SHP77 treated with DMSO at 0.1 percent for 48 hours (cell line): ENCODE results near the gene SCLY.
A peak's percentile ranks its signal among the peaks of the same experiment; 100 is the strongest.

Source experiments
- DNase-seq: peaks from one replicate; lab custom pipeline; 2025; lab: John Stamatoyannopoulos, UW

SCLY gene

DNA sequence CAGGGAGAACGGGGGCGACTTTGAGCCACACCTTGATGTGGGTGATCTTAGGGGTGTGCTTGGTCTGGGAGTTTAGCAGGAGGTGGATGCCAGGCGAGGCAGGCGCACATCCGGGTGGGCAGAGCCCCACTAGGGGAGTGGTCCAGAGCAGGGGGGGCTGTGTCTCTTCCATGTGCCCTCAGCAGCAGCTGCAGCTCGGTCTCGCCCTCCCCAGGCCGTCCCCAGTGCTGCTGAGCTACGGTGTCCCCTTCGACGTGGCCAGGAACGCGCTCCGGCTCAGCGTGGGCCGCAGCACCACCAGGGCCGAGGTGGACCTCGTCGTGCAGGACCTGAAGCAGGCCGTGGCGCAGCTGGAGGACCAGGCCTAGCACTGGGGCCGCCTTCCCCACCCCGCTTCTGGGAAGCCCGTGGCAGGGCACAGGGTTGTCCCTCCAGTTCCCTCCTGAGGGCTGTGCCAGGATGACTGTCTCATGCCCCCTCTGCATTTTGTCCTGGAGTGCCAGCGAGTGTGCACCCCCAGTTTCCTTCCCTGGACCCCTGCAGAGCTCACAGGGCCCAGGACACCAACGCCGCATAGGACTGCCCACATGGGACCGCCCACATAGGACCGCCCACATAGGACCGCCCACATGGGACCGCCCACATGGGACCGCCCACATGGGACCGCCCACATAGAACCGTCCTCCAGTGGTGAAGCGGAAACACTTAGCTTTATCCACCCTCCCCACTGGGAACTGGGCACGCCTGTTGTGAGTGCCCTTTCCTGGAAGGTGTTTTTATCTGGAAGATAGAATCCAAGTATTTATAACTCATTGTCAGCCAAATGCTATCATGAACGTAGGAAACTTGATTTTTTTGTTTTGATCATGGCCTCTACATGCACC lies 37.4 kb downstream of the SCLY start:
- DNase-seq = no peak

- DNase-seq = no peak
Observed at GRCh38 chr2:238098901-238099713, 38.3 kb downstream of the SCLY start.

DNA sequence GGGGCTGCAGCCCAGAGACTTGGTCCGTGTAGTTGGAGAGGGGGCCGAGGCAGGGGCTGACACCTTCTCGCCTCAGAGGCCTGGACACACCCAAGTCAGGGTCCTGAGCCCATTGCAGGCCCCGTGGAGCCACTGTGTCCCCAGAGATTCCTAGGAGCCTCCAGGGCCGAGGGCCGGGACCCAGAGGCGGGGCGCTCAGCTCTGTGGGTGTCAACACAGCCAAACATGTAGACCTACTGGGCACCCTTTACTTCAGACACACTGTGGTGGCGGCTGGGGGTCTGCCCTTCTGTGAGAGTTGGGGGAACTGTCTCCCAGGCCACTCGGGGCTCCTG lies 38.9 kb downstream of the SCLY start:
- no peak for DNase-seq

DNA sequence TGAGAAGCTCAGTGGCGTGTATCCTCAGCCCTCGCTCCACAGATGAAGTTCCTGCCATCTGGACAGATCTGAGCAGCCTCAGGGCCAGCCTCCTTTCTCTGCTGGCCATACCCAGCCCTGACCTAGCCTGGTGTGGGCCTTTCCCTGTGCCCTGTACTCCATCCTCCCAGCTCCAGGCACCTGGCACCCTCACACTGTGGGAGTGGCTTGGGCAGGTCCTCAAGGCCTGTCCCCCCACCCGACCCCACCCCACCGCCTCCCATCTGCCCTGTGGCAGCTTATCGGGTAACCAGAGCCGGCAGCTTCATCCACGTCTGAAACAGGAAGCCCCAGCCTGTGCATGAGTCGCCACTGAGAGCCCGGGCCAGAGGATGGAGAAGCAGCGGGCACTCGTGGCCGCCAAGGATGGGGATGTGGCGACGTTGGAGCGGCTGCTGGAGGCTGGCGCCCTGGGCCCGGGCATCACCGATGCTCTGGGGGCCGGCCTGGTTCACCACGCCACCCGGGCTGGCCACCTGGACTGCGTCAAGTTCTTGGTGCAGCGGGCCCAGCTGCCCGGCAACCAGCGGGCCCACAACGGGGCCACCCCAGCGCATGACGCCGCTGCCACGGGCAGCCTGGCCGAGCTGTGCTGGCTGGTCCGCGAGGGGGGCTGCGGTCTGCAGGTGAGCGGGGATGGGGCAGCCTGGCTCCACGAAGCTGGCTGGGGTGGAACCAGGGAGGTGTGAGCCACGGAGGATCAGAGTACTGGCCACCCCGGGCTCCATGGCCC lies 39.4 kb downstream of the SCLY start, which contains the start of gene ESPNL:
Gene ESPNL, plus strand, starts transcription at position 292 of the 772 bp plus-strand sequence. Its CDS starts 80 bp downstream, at position 372.
- DNase-seq = no peak

- no peak for DNase-seq
Observed at GRCh38 chr2:238100821-238101771, 40.3 kb downstream of the SCLY start.

DNA sequence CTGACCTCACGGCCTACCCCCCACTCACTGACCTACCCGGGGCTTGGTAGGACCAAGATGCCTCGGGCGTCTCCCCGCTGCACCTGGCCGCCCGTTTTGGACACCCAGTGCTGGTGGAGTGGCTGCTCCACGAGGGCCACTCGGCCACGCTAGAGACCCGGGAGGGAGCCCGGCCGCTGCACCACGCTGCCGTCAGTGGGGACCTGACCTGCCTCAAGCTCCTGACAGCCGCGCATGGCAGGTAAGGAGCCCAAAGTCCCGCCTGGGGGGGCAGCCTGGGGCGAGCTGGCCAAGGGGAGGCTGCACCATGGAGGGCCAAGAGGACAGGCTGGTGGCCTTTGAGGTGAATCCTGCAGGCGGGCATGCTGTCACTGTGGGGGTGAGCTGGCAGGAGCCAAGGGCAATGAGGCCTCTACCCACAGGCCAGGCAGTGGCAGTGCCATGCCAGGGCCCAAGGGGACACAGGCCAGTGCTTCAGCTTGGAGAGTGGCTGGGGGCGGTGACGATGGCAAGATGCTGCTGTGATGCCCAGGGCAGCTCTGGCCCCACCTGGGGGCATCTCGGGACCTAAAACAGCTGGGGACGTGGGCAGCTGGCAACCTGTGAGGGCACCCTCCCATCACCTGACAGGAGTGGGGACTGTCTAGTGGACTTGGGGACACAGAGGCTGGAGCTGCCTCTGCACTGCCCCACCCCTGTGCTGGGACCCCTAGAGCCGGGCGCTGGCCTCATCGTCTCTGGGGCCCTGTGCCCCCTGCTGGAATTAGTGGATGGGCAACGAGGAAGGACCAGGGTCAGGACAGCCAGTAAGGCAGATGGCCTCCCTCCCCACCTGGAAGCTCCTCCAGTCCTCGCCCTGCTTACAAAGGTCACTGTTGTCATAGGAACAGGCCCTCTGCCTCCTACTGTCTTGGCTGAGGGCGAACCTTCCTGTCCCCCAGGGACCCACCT lies 41.4 kb downstream of the SCLY start:
- no peak for DNase-seq

DNA sequence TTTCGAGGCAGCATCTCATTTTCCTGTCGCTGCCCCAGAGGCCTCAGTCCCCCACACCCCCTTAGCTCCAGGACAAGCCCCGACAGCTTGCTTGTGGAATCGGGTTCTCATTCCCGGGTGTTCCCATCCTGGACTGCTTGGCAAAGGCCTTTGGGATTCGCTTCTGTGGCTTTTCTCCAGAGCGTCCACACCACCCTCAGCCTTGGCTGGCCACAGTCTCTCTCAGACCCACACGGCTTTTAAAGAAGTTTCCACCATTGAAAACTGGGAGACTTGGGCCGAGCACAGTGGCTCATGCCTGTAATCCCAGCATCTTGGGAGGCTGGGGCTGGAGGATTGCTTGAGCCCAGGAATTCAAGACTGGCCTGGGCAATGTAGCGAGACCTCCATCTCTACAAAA lies 42.1 kb downstream of the SCLY start:
- DNase-seq = no peak

DNA sequence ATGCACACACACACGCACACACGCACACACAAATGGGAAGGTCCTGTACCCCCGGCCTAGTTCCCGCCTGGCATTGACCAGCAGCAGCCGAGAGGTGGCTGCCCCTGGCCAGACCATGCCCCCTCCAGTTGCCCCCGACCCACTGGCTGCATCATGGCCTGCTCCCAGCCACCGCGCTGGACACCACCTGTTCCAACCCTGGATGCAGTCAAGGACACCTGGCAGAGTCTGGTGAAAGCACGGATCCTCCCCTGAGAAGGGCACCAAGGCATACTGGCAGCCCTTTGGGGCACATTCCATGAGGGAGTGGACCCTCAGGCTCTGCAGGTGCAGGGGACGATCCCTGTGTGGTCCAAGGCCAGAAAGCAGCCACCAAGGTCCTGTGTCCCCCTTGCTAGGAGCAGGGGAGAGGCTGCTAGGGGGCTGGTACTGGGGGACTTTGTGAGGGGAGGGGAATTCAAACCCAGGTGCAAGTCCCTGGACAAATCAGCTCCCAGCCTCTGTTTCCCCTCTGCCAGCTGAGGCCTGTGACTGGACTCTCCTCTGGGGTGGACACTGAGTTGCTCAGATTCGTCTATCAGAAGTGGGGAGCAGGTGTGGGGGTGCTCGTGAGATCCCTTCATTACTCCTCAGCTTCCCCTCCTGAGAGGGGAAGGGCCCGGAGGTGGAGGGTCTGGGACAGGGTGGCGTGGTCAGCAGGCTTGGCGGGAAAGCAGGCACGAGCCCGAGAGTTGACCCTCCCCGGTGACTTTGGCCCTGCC lies 42.8 kb downstream of the SCLY start:
- no peak for DNase-seq

DNA sequence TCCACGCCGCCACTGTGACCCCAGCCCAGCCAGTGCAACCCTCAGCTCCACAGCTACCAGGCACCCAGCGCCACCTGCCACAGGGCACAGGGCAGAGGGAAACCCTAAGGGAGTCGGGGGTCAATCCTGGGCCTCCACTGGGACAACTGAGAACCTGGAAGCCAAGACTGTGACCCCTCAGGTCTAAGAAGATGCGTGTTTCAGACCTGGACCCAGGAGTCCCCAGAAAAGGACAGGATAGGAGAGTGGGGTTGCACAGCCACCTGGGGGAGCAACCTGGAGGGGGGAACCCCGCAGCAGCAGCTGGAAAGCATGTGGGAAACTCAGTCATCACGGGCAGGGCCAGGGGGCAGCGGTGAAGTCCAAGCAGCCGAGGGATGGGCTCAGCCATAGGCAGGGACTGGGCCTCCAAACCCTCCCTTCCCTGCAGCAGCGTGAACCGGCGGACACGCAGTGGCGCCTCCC lies 43.5 kb downstream of the SCLY start:
- no peak for DNase-seq

GRCh38 chr2:238104691-238105371 lies 44.0 kb downstream of the SCLY start:
- no peak for DNase-seq

DNA sequence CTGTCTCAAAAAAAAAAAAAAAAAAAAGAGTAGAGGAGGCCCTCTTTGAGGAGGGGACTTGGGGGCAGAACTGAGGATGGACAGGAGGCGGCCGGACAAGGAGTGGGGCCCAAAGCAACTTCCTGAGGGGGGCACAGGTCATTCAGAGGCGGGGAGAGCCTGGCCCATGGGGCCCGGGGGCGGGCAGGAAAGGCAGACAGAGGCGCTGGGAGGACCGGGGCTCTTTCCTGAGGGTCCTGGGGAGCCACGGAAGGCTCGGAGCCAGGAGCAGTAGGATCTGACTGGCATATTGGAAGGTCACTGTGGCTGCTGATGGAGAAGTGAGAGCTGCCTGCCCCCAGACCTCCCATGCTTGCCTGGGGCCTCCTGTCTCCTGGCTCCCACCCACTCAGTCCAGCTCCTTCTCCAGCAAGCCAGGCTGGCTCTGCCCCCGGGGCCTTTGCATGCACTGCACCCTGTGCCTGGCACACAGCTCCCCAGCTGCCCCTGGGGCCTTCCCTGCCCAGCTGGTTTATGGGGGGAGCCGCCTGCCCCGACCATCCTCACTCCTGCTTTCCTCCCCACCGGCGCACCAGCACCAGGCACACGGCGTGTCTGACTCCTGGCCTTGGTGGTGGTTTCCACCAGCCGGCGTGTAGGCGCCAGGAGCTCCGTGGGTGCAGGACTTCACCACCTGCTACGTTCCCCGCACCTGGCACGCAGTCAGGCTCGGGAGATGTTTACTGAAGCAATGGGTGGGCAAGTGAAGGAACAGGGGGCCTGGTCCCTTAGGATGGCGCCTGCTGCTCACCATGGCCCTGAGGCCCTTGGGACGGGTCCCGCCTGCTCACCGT lies 44.9 kb downstream of the SCLY start:
- no peak for DNase-seq

- DNase-seq = no peak
Observed at GRCh38 chr2:238106339-238106697, 45.5 kb downstream of the SCLY start.

- DNase-seq = peak; percentile 26
Observed at GRCh38 chr2:238106698-238107524, 46.1 kb downstream of the SCLY start.

DNA sequence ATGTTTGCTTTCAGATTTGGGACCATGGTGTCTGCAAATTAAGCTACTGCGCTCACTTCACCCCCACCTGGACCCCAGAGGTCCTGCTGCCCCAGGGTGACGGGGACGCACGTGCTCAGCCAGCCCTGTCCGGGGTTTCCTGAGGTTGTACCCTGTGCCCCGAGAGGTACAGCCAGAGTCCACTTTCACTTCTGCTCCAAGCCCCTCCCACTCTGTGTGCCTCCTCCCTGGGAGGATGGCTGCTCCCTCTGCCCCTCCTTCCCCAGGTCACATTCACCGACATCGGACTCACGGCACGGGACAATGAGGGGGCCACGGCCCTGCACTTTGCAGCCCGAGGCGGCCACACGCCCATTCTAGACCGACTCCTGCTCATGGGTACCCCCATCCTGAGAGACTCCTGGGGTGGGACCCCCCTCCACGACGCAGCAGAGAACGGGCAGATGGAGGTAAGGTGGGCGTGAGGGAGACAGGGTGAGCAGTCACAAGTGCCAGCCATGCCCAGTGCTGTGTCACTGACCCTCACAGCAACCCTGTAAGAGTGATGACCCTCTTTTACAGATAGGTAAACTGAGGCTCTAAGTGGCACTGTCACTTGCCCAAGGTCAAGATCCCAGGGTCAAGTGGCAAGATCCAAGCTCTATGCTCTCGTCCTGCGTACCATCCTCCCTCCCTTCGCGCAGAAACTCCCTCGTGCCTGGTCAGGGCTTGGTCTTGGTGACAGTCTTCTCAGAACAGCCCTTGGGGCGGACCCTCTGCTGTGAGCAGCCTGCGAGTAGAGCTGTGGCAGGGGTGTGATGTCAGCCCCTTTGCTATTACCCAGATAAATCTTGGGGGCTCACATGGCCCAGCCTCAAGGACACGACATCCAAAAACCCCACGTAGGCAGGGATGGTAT lies 47.0 kb downstream of the SCLY start:
- no peak for DNase-seq

- DNase-seq = no peak
Observed at GRCh38 chr2:238108423-238109183, 47.8 kb downstream of the SCLY start.
